CD14-positive monocyte (primary cell): ENCODE data around the gene TIPARP. TPM values are rescaled to one million over a fixed set of nuclear protein-coding genes. Genes with fewer than 3 reads are reported as not detected.

Experiments used
- DNase-seq, 3 donors: peaks; one replicate each; pipeline ENCODE4 v3.0.0-alpha.2; 2011 to 2022
- H2AFZ ChIP-seq: 2 replicates; pipeline ENCODE4 v1.6.0; 2012; ENCODE audit warnings: mild to moderate bottlenecking, low read depth, low read length, inconsistent platforms; ENCODE audit not compliant: insufficient read depth, poor library complexity, severe bottlenecking
- H3K27ac ChIP-seq, 2 donors: 1 replicate in 1 of 2; 2 replicates in 1 of 2; pipeline ENCODE4 v1.5.1; 2012 to 2013; ENCODE audit warnings: low read length in 2 of 2, control low read depth in 1 of 2, inconsistent platforms in 1 of 2, low read depth in 1 of 2, mild to moderate bottlenecking in 1 of 2
- H3K27me3 ChIP-seq, 2 donors: one replicate each; pipeline versions ENCODE4 v1.6.0 to v1.6.1; 2011 to 2013; ENCODE audit warnings: low read length in 2 of 2; ENCODE audit not compliant: control insufficient read depth in 2 of 2, insufficient read depth in 2 of 2
- H3K36me3 ChIP-seq, 2 donors: replicated peaks in 1 of 2; 1 replicate in 1 of 2; 2 replicates in 1 of 2; pipeline versions ENCODE4 v1.5.1 to v1.6.1; 2012 to 2013; ENCODE audit warnings: low read length in 2 of 2, control low read depth in 1 of 2, inconsistent platforms in 1 of 2, mild to moderate bottlenecking in 1 of 2; ENCODE audit not compliant: insufficient read depth in 2 of 2, control insufficient read depth in 1 of 2
- H3K4me1 ChIP-seq, 2 donors: 1 replicate in 1 of 2; 2 replicates in 1 of 2; pipeline versions ENCODE4 v1.5.1 to v1.6.1; 2012 to 2013; ENCODE audit warnings: low read length in 2 of 2, control low read depth in 1 of 2, inconsistent platforms in 1 of 2, mild to moderate bottlenecking in 1 of 2, moderate library complexity in 1 of 2; ENCODE audit not compliant: insufficient read depth in 2 of 2, control insufficient read depth in 1 of 2
- H3K4me2 ChIP-seq: replicated peaks from 2 replicates; pipeline ENCODE3; 2012; ENCODE audit warnings: low read length, moderate library complexity, mild to moderate bottlenecking; ENCODE audit not compliant: poor library complexity, severe bottlenecking; ENCODE audit errors: extremely low read depth
- H3K4me3 ChIP-seq, 3 experiments: fragments of 200-600 bp in 1 of 3; sonication (generic) in 1 of 3; replicated peaks in 1 of 3; 1 replicate in 2 of 3; 2 replicates in 1 of 3; pipeline ENCODE4 v1.5.1; 2011 to 2013; ENCODE audit warnings: low read length in 3 of 3, mild to moderate bottlenecking in 3 of 3, control low read depth in 2 of 3, low read depth in 2 of 3, inconsistent platforms in 1 of 3, moderate library complexity in 1 of 3
- H3K79me2 ChIP-seq: 2 replicates; pipeline ENCODE4 v1.6.0; 2012; ENCODE audit warnings: mild to moderate bottlenecking, control low read depth, inconsistent platforms, low read length, moderate library complexity; ENCODE audit not compliant: insufficient read depth
- H3K9ac ChIP-seq: 2 replicates; pipeline ENCODE4 v1.6.0; 2017; ENCODE audit warnings: low read length, mild to moderate bottlenecking; ENCODE audit not compliant: insufficient read depth, poor library complexity, severe bottlenecking
- H3K9me3 ChIP-seq, 2 donors: replicated peaks in 1 of 2; 1 replicate in 1 of 2; 2 replicates in 1 of 2; pipeline versions ENCODE4 v1.5.1 to v1.6.1; 2012 to 2013; ENCODE audit warnings: low read length in 2 of 2, control low read depth in 1 of 2; ENCODE audit not compliant: control insufficient read depth in 1 of 2, insufficient read depth in 1 of 2
- H4K20me1 ChIP-seq: 2 replicates; pipeline ENCODE4 v1.6.0; 2012; ENCODE audit warnings: mild to moderate bottlenecking, low read length, control low read depth, moderate library complexity; ENCODE audit not compliant: insufficient read depth
- H3K27ac Mint-ChIP-seq, 7 donors: one replicate each; pipeline ENCODE4 v1.8.0; 2020; ENCODE audit warnings: mild to moderate bottlenecking in 7 of 7, mixed read lengths in 7 of 7, moderate library complexity in 6 of 7, inconsistent platforms in 2 of 7
- H3K27me3 Mint-ChIP-seq, 3 donors: one replicate each; pipeline ENCODE4 v1.8.0; 2021 to 2022; ENCODE audit warnings: low read depth in 3 of 3, mild to moderate bottlenecking in 3 of 3, mixed read lengths in 3 of 3, moderate library complexity in 3 of 3, inconsistent platforms in 1 of 3
- H3K36me3 Mint-ChIP-seq, 2 donors: one replicate each; pipeline ENCODE4 v1.8.0; 2020; ENCODE audit warnings: mixed read lengths in 2 of 2, inconsistent platforms in 1 of 2, mild to moderate bottlenecking in 1 of 2
- H3K4me1 Mint-ChIP-seq: one replicate; pipeline ENCODE4 v1.8.0; 2020; ENCODE audit warnings: mild to moderate bottlenecking, mixed read lengths
- H3K4me3 Mint-ChIP-seq, 2 donors: one replicate each; pipeline ENCODE4 v1.8.0; 2020; ENCODE audit warnings: mild to moderate bottlenecking in 2 of 2, mixed read lengths in 2 of 2, moderate library complexity in 1 of 2
- H3K9me3 Mint-ChIP-seq, 7 donors: one replicate each; pipeline ENCODE4 v1.8.0; 2020 to 2022; ENCODE audit warnings: mixed read lengths in 7 of 7, mild to moderate bottlenecking in 6 of 7, moderate library complexity in 6 of 7, inconsistent platforms in 2 of 7
- CTCF ChIP-seq: fragments of 200-600 bp; IDR thresholded peaks from one replicate; pipeline ENCODE4 v1.8.0; 2022; ENCODE audit warnings: antibody characterized with exemption, mild to moderate bottlenecking
- WGBS: methylation state at CpG from one replicate; pipeline ENCODE4 v1.1.5; 2013; ENCODE audit warnings: missing lambda C conversion rate; ENCODE audit not compliant: insufficient coverage; 5-methylcytosine and 5-hydroxymethylcytosine counted together
- intact Hi-C, 2 donors: fragments of 100-400 bp; cut with micrococcal nuclease; formaldehyde crosslinking; loops; one replicate each; pipeline versions ENCODE4 v1.15.0 to v1.15.1; 2023
- polyA plus RNA-seq, 3 donors: library from polyadenylated mRNA; depleted of rRNA in 1 of 3; unstranded in 2 of 3; stranded (reverse) in 1 of 3; fragments of 300-500 nt in 2 of 3; fragments of >200 nt in 1 of 3; fragmentation: Illumina TruSeq in 2 of 3; gene quantifications; 1 replicate in 2 of 3; 2 replicates in 1 of 3; pipeline ENCODE4 v1.2.3, GENCODE V29; 2012 to 2021

TIPARP gene
- polyA plus RNA-seq, 3 donors: 12.7 to 42.5 (median 16.7) TPM

- Histone ChIP-seq H3K9me3 (no peaks in the 10 kb centered on the region), H3K27ac (no peak overlapping the region), H3K27me3 (no peaks in the 10 kb centered on the region), H3K79me2 (no peaks in the 10 kb centered on the region), H3K4me2 (no peak overlapping the region), H3K4me3 (no peak overlapping the region), H3K4me1 (peaks cover 1 to 2% of the 10 kb centered on the region in 2 donors), H4K20me1 (no peaks in the 10 kb centered on the region), H3K36me3 (no peaks in the 10 kb centered on the region), H2AFZ (no peak overlapping the region), H3K9ac (no peak overlapping the region)
- no peaks in the 10 kb centered on the region for H3K36me3 Mint-ChIP-seq
- intact Hi-C loops: no loop called here
- no peaks in the 10 kb centered on the region for H3K4me1 Mint-ChIP-seq
- H3K9me3 Mint-ChIP-seq: no peaks in the 10 kb centered on the region
- no CpG with 5 or more reads among the region's 3 CpGs for WGBS
- no peak overlapping the region for H3K27ac Mint-ChIP-seq
- no peaks in the 10 kb centered on the region for H3K27me3 Mint-ChIP-seq
- no peak for DNase-seq
- no peak for TF ChIP-seq CTCF
- no peak overlapping the region for H3K4me3 Mint-ChIP-seq
Measured at GRCh38 chr3:156630773-156631093, 43.7 kb upstream of the TIPARP start.

GRCh38 chr3:156631323-156631722, 43.1 kb upstream of the TIPARP start:
- no peaks in the 10 kb centered on the region for H4K20me1 ChIP-seq
- DNase-seq: no peak
- H3K4me3 ChIP-seq: no peak overlapping the region
- H3K27ac ChIP-seq: no peak overlapping the region
- no peak overlapping the region for H3K4me2 ChIP-seq
- Mint-ChIP-seq H3K4me3 (no peak overlapping the region), H3K27me3 (no peaks in the 10 kb centered on the region), H3K9me3 (no peaks in the 10 kb centered on the region), H3K27ac (no peak overlapping the region), H3K4me1 (no peaks in the 10 kb centered on the region), H3K36me3 (no peaks in the 10 kb centered on the region)
- H3K36me3 ChIP-seq: no peaks in the 10 kb centered on the region
- intact Hi-C loops: no loop called here
- H3K27me3 ChIP-seq: no peaks in the 10 kb centered on the region
- no peak for TF ChIP-seq CTCF
- H3K9me3 ChIP-seq: no peaks in the 10 kb centered on the region
- H3K9ac ChIP-seq: no peak overlapping the region
- peaks cover 7% of the 10 kb centered on the region in 2 donors for H3K4me1 ChIP-seq
- no peaks in the 10 kb centered on the region for H3K79me2 ChIP-seq
- no peak overlapping the region for H2AFZ ChIP-seq
- no CpG with 5 or more reads among the region's 1 CpG for WGBS
